Fibroblast of lung (primary cell): ENCODE measurements around the gene BEND2. TPM values are rescaled to one million over a fixed set of nuclear protein-coding genes. Genes with fewer than 3 reads are reported as not detected.
A peak's percentile ranks its signal among the peaks of the same experiment; 100 is the strongest.

Experiments
- DNase-seq, 2 donors: peaks; one replicate each; pipeline versions ENCODE4 v3.0.0 to v3.0.0-alpha.2; 2010; ENCODE audit warnings: low read depth in 2 of 2
- H2AFZ ChIP-seq: 2 replicates; pipeline ENCODE4 v1.5.1; 2012; ENCODE audit warnings: low read length, control low read depth, inconsistent platforms
- H3K27ac ChIP-seq: 2 replicates; pipeline ENCODE4 v1.5.1; 2011; ENCODE audit warnings: low read length, control low read depth; ENCODE audit not compliant: insufficient read depth
- H3K27me3 ChIP-seq: 2 replicates; pipeline ENCODE4 v1.5.1; 2011; ENCODE audit warnings: mild to moderate bottlenecking, low read length; ENCODE audit not compliant: control insufficient read depth, insufficient read depth
- H3K36me3 ChIP-seq: 2 replicates; pipeline ENCODE4 v1.5.1; 2011; ENCODE audit warnings: low read length; ENCODE audit not compliant: control insufficient read depth, insufficient read depth
- H3K4me1 ChIP-seq: 2 replicates; pipeline ENCODE4 v1.5.1; 2011; ENCODE audit warnings: low read length; ENCODE audit not compliant: control insufficient read depth, insufficient read depth; ENCODE audit errors: extremely low read depth
- H3K4me2 ChIP-seq: 2 replicates; pipeline ENCODE4 v1.5.1; 2011; ENCODE audit warnings: low read length, control low read depth; ENCODE audit not compliant: insufficient read depth; ENCODE audit errors: extremely low read depth
- H3K4me3 ChIP-seq, 4 experiments: fragments of 200-600 bp in 1 of 4; sonication (generic) in 1 of 4; replicated peaks in 1 of 4; 2 replicates each; pipeline ENCODE4 v1.5.1; 2011 to 2016; ENCODE audit warnings: low read length in 4 of 4, low read depth in 3 of 4, mild to moderate bottlenecking in 3 of 4, control low read depth in 2 of 4, inconsistent platforms in 1 of 4, mixed read lengths in 1 of 4; ENCODE audit not compliant: insufficient read depth in 1 of 4; ENCODE audit errors: control extremely low read depth in 1 of 4
- H3K79me2 ChIP-seq: 2 replicates; pipeline ENCODE4 v1.5.1; 2012; ENCODE audit warnings: mild to moderate bottlenecking, low read length, inconsistent platforms; ENCODE audit not compliant: control insufficient read depth, insufficient read depth
- H3K9ac ChIP-seq: 2 replicates; pipeline ENCODE4 v1.5.1; 2011; ENCODE audit warnings: mild to moderate bottlenecking, low read length, control low read depth; ENCODE audit not compliant: insufficient read depth
- H3K9me3 ChIP-seq: 2 replicates; pipeline ENCODE4 v1.5.1; 2012; ENCODE audit warnings: low read depth, low read length; ENCODE audit not compliant: control insufficient read depth, insufficient read depth
- H4K20me1 ChIP-seq: 2 replicates; pipeline ENCODE4 v1.5.1; 2011; ENCODE audit warnings: low read length; ENCODE audit not compliant: control insufficient read depth, insufficient read depth; ENCODE audit errors: extremely low read depth
- CTCF ChIP-seq, 2 donors: IDR thresholded peaks in 1 of 2; conservative IDR thresholded peaks in 1 of 2; 1 replicate in 1 of 2; 2 replicates in 1 of 2; pipeline ENCODE4 v1.5.1; 2011 to 2012; ENCODE audit warnings: low read length in 2 of 2, control low read depth in 1 of 2, inconsistent platforms in 1 of 2, low read depth in 1 of 2, mild to moderate bottlenecking in 1 of 2
- EZH2 ChIP-seq: IDR thresholded peaks from 2 replicates; pipeline ENCODE4 v1.5.1; 2012; ENCODE audit warnings: low read length, control low read depth, mild to moderate bottlenecking; ENCODE audit errors: missing control alignments
- polyA plus RNA-seq, 2 donors: library from polyadenylated mRNA; depleted of rRNA in 1 of 2; stranded (reverse) in 1 of 2; unstranded in 1 of 2; fragments of >200 nt; gene quantifications; 2 replicates each; pipeline ENCODE4 v1.2.1, GENCODE V29; 2011 to 2012; ENCODE audit warnings: missing spikeins in 1 of 2
- total RNA-seq: library from RNA; depleted of rRNA; stranded (reverse); fragments of >200 nt; gene quantifications from 2 replicates; pipeline ENCODE4 v1.2.1, GENCODE V29; 2014

Gene BEND2
- total and polyA plus RNA-seq, 2 donors (not counting 1 experiment from before 2014, with no cell fraction given), result not detected

GRCh38 chrX:18228069-18228468 is 7.4 kb upstream of the BEND2 start:
- H3K27me3 ChIP-seq, result no peaks in the 10 kb centered on the region
- no peak overlapping the region for H3K27ac ChIP-seq
- H2AFZ ChIP-seq, result no peak overlapping the region
- no peak for DNase-seq
- TF ChIP-seq CTCF (conservative IDR thresholded peaks at IDR 0.05 in 1 of 2, IDR thresholded peaks at IDR 0.05 in 1 of 2; ENCODE audit: low read depth in 1 of 2, low read length in 2 of 2) (no peak), EZH2 (no peak)
- H3K9ac ChIP-seq, result no peak overlapping the region
- no peaks in the 10 kb centered on the region for H3K36me3 ChIP-seq
- no peak overlapping the region for H3K4me3 ChIP-seq
- no peaks in the 10 kb centered on the region for H3K9me3 ChIP-seq
- H4K20me1 ChIP-seq, result no peaks in the 10 kb centered on the region
- H3K4me2 ChIP-seq, result no peak overlapping the region
- no peaks in the 10 kb centered on the region for H3K4me1 ChIP-seq
- no peaks in the 10 kb centered on the region for H3K79me2 ChIP-seq

- no peaks in the 10 kb centered on the region for H3K79me2 ChIP-seq
- no peak overlapping the region for H2AFZ ChIP-seq
- H4K20me1 ChIP-seq, result no peaks in the 10 kb centered on the region
- no peak overlapping the region for H3K4me2 ChIP-seq
- no peak overlapping the region for H3K9ac ChIP-seq
- DNase-seq, result no peak
- H3K4me1 ChIP-seq, result no peaks in the 10 kb centered on the region
- no peaks in the 10 kb centered on the region for H3K27me3 ChIP-seq
- TF ChIP-seq EZH2 (no peak), CTCF (conservative IDR thresholded peaks at IDR 0.05 in 1 of 2, IDR thresholded peaks at IDR 0.05 in 1 of 2; ENCODE audit: low read depth in 1 of 2, low read length in 2 of 2) (no peak)
- no peak overlapping the region for H3K27ac ChIP-seq
- H3K36me3 ChIP-seq, result no peaks in the 10 kb centered on the region
- H3K9me3 ChIP-seq, result no peaks in the 10 kb centered on the region
- H3K4me3 ChIP-seq, result no peak overlapping the region
Measured at GRCh38 chrX:18227458-18227857, 6.8 kb upstream of the BEND2 start.

- H2AFZ ChIP-seq, result no peak overlapping the region
- peak; percentile 2 to 53 for DNase-seq
- H3K4me2 ChIP-seq, result no peak overlapping the region
- H3K9me3 ChIP-seq, result no peaks in the 10 kb centered on the region
- no peaks in the 10 kb centered on the region for H3K79me2 ChIP-seq
- H3K9ac ChIP-seq, result no peak overlapping the region
- TF ChIP-seq EZH2, result no peak
- no peak for TF ChIP-seq CTCF (conservative IDR thresholded peaks at IDR 0.05 in 1 of 2, IDR thresholded peaks at IDR 0.05 in 1 of 2; ENCODE audit: low read depth in 1 of 2, low read length in 2 of 2)
- no peaks in the 10 kb centered on the region for H3K4me1 ChIP-seq
- H3K36me3 ChIP-seq, result no peaks in the 10 kb centered on the region
- H3K27me3 ChIP-seq, result no peaks in the 10 kb centered on the region
- no peak overlapping the region for H3K4me3 ChIP-seq
- no peaks in the 10 kb centered on the region for H4K20me1 ChIP-seq
- H3K27ac ChIP-seq, result no peak overlapping the region
Measured at GRCh38 chrX:18210470-18210869, 10.2 kb downstream of the BEND2 start.
